NCI-H345 treated with DMSO at 0.1 percent for 48 hours (cell line): ENCODE results near the gene JAG1.
"Not testable (repeated sequence)": the region's sequence is repeated elsewhere in the genome, so short reads cannot be mapped to it uniquely, and the experiment has no call there.

Experiments
- DNase-seq: peaks from one replicate; lab custom pipeline; 2025; ENCODE audit not compliant: unreplicated experiment; lab: John Stamatoyannopoulos, UW

The JAG1 gene

DNA sequence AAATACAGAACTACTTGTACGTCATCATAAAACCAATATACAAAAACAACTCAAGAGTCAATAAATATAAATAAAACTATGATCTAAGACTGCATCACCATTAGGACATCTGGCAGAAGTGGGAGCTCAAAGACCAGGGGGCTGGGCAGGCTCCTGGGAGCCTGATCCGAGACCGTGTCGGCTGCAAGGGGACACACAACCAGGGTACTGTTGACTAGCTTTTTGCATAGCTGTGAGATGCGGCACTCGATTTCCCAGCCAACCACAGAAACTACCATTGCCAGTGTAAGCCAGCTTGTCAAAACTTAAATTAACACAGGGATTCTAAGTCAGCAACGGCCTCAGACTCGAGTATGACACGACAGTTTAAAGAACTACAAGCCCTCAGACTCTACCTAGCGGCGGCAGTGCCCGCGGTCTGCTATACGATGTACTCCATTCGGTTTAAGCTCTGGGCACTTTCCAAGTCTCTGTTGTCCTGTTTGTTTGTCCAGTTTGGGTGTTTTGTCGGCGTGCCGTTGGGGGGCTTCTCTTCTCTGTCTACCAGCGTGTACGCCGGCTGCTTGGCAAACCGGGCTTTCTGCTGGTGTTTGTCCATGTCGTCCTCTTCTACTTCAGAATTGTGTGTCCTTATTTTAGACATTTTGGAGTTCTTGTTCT is 34.6 kb downstream of the JAG1 start:
- no peak for DNase-seq

DNA sequence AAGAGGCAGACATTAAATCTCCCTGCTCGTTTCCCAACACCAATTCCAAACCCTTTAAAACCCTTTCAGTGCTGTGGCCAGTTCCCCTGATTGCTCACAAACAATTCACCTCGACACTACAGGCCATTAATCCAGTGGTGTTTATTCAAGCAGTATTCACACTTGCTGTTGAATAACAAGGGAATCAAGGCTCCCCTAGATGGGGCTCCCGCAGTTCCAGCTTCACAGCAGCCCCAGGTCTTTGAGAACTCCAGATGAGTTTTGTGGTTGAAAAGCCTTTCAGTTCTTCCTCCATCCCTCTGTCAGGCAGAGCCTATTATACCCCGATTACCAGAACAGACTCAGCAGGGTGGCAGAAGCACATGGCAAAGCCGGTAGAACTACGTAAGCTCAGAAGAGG is 36.2 kb downstream of the JAG1 start:
- no peak for DNase-seq

DNA sequence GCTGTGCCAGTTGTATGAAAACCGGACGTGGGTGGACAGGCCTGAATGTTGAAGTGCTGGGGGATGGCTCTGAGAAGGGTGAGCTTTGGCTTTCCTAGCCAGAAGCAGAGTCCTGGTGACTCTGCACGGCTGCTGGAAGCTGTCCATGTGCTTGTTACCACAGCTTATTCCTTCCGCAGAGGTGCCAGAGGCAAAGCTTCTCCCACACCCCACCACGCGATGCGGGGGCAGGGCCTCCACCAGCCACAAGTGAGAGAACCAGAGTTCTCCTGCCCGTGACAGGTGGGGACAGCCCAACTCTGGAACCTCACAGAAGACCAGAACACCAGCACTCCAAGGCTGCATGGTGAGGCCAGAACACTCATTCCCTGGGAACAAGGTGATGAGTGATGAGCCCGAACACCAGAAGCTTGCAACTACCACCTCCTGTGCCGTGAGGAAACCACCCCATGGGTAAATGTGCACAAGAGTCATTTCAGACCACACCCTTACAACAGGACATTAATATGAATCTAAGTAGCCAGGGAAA is 36.7 kb downstream of the JAG1 start:
- DNase-seq = no peak

DNA sequence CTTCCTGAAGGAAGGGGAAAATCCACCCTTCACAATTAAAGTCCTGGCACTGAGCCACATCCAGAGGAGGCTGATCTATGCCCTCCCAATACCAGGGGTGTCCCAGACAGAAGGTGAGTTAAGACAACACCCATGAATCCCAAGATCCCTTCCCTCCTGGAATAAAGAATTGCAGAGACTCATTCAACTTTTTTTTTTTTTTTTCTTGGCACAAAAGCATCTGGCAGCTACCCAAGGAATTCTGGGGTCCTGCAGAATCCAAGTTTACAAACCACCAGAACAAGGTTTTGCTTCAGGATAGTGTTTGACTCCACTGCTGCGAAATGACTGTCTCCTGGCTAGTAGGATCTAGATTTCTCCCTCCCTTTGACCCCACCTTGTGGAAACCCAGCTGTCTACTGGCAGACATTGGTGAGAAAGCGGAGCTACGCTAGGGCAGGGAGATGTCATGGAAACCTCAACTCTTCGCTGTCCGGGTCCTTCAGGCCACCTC is 37.4 kb downstream of the JAG1 start:
- no peak for DNase-seq

DNA sequence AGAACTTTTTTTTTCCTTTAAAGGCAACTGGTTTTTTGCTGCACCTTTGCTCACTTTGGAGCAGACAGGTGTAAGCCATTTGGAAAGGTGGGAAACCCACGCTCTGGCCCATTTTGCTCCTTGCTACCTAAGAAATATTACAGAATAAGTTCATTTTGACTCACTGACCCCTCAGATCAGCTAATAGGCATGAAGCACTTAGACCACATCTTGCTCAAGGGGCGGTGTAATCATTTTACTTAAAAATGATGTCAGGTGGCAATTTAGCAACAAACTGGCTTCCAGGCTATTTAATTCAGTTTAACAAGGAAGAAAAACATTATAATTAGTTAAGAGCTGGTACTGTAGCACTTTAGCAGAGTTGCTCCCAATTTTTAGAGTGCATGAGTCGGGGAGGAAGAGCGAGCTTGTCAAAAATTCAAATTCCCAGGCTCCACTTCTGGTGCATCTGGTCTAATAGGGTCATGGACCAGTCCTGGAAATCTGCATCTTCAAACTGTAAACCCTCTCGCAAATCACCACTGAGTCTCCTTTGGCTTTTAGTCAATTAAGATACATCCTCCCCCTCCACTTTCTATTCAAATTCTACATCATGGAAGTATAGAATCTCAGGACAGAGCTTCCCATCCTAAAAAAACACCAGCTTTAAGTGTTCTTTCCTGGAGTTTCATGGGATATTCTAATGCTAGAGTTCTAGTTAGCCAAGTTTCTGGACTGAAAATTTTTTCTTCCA is 38.2 kb downstream of the JAG1 start:
- no peak for DNase-seq

DNA sequence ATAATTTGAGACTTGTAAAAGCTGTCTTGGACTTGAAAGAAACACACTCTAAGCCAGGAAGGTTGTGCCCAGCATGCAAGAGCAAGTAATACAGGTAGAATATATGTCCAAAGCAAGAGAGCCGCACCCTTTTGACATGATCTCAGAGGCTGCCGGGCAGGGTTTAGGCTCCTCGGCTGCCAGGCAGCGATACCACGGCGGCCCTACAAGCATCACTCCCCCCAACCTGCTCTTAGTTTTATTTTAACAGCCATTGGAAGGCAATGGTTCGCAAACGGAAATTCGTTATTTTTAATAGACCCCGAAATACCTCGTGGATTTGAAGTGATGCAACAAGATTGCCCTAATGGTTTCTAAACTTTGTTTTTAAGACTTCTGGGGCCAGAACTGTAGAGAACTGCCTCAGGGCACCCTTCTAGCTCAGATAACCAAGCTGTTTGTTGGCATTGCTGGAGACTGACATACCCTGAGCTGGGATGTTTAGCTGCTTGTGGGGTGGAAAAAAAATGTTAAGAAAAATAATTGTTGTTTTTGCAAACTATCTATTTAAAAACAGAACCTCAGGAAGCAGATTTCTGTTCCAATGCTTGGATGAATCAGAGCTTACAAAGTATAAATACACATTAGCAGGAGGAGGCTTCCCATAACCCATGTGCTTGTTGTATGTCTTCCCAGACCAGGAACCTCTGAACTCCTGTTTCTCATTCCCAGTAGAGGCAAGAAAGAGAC is 39.0 kb downstream of the JAG1 start:
- no peak for DNase-seq

DNA sequence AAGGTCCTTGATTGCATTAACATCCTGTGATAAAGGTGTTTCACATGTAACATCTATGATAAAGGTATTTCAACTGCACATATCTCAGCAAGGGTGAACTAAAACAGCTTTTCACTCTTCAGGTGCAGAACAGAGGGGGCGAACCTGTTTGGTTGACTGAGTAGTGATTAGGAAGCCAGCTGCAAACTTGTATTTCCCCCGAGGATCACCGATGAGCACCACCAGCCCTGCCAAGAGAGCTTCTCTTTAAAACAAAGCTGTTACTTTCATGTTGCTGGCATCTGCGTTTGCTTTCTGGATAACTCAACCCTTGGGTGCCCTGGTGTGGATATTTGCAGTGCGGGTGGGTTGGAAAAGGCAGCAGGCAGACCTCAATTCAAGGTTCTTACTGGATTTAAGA is 39.6 kb downstream of the JAG1 start:
- DNase-seq = no peak

DNA sequence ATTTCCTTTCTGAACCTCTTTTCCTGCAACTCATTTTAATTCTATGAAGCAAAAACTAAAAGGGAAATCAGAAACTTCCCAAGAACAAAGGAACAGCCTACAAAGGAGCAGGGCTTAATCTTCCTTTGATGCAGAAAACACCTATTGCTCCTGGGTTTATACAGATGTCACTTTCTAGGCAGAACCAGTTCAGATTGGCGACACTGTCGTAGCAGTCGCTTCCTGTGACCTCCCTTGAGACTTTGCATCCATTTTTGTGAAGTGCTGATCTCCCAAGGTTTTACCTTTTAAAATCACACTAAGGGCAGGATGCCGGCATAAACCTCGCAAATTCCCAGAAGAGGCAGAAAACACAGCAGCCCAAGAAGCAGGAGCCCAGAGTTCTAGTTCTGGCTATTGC is 40.1 kb downstream of the JAG1 start:
- DNase-seq = no peak

DNA sequence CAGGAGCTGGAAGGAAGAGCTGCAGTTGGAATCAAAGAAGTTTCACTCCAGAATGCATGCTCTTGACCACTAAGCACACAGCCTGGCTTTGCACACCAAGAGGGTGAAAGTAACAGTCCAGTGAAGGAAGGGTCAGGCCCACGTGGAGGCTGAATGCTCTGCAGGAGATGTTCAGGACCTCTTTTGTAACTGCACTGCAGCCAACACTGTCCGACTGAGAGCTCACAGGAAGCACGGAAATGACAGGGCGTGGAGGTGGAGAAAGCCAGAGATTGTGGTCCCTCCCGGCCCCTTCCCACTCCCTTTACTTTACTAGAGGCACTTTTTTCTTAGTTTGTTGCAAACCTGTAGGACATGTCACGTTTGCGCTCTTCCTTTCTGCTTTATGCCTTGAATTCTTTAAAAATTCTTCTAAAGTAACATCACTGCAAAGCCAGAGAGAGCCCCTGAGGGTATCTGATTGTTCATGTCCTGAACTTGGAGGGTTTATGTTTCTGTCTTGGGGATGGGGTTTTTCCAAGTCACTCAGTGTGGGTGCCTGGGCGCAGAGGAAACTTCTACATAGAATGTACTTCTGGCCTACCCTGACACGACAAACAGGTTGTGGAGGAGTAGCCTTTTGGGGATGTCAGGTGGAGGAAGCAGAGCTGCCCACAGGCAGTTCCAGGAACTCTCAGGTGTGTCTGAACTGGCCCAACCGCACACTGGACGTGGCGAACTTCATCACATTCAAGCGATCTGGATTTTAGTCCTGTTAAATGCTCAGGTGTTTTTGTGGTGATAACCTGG is 40.9 kb downstream of the JAG1 start:
- DNase-seq = no peak

DNA sequence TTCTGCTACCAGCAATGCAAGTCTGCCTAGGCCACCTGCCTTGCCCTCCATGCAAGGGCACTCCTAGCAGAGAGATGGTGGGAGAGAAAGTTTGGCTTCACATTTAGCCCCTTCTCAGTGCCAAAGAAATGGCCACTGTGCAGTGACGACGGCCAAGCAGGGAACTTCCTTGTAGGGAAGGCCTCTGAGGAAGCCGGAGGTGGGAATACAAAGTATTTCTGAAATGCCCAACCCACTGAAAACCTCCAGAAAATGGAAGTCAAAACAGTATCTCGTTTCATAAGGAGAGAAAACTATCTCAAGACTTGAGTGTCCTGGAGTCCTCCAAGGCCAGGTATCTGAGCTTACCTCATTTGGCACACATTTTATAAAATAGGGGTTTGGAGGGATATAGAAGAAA is 42.7 kb downstream of the JAG1 start:
- no peak for DNase-seq

DNA sequence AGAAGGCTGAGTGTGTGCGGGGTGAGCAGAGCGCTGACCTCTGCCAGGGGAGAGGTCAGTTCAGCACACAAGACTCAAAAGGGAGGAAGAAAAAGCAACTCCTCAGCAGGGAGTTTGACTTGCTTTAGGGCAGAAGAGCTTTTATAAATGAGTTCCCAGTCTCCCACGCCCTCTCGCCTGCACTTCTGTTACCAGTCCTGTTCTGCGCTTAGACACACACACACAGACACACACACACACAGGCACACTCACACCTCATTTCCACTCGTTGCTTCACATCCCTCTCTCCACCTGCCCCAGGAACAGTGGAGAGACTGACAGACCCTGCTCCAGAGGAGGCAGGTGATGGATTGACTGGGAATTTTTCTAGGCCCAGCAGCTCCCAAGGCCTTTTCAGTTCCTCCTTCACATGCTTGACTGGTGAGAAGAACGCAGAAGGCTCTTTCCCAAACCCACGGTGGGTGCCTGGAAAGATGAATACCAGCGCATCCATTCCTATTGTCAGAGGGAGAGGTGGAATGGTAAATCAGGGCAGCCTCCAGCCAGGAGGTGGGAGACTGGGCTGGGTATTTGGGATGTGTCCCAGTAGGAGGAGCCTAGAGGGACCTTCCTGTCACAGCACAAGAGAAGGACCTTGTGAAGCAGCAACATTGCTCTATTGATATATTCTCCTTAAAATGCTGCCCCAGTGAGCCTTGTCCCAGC is 43.7 kb downstream of the JAG1 start:
- no peak for DNase-seq

DNA sequence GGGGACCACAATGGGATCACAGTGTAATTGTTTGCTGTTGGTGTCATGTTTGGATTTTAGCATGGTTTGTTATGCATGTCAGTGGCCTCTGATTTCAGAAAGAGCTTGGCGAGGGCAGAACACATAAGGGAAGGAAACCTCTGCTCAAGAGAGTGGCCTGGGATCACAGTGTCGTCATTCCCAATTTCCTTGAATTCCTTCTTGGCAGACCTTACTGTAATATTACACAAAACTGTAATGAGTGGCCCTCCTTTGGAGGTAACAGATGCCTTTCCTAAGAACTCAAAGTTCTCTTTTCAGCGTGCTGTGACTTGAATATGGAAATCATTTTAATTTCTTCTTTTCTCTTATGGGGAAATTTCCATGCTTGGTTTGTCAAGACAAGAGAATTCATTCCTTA is 46.9 kb downstream of the JAG1 start:
- DNase-seq = no peak

DNA sequence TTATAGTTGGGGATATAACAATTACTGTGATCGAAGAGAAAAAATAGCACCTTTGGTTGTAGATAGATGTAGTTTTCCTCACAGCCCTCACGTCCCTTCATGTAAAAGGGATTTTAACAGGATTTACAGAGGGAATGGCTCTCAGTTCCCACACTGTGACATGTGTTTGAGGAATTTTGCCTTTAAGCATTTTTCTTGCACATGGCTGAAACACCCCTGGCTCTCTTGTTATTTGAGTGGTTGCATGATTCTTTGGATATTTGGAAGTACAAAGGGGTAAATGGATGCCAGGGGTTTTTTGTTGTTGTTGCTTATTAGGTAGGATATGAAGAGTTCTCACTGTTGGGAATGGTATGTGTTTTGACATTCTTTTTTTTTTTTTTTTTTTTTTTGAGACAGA is 48.2 kb downstream of the JAG1 start:
- no peak for DNase-seq

DNA sequence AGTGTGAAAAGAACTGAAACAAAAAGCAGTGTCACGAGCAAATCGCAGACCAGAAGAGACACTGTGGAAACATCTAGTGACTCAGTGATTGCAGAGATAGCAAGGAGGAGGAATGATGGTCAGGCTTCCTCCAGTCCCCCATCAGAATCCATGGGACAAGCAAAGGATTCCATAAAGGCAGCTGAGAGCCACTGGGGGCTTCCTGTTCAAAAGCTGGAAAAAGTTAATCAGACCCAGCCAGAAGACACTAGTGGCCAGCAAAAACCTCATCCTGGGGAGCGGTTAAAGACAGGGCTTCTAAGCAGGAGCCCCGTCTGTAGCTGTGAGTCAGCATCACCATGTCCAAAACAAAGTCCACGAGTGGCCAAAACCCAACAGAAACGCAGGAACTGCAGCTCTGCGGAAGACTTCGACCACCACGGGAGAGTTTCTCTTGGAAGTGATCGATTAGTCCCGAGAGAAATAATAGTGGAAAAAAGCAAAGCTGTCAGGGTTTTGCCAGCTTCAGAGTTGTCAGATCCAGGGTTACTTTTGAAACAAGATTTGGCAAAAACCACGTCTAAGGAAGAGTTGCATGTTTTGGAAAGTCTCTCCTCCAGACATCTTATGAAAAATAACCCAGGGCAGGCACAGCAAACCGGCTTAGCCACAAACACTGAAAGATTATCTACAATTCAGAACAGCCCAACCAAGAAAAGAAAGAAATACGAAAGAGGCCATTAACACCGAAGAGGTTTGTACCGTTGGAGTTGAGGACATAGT is 51.0 kb downstream of the JAG1 start:
- no peak for DNase-seq

DNA sequence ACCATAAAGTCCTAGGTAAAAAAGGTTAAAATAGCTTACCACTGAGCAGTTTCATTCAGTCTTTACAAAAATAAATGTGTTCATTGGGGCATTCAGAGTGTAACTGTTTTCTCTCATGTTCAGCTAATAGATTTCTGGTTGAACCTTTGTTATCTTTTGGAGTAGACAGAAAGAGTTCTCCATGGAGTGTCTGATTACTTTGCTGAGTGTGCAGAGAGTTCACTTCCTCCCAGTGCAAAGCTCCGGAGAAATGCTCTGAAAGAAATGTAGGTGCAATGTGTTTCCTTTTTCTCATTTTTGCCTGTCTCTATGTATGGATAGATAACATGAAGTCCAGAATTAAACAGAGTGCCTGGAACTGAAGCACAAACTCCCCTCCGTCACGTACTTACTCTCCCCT is 52.6 kb downstream of the JAG1 start:
- no peak for DNase-seq

DNA sequence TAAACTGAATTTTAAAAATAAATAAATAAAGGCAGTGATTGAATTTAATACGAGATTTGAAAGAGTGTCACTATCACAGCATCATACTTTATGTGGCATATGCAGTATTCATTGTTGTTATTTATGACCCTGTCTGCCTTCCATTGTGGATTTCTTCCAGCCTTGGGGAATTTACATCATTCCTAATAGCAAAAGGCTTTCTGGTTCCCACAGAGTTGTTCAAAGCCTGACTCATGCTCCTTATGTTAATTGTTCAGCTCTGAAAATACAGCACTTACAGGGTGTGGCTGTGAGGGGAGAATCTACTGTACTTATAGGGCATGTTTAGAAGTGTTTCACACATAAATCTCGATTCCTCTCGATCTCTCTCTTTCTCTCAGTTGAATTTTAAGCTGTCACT is 54.4 kb downstream of the JAG1 start:
- no peak for DNase-seq

DNA sequence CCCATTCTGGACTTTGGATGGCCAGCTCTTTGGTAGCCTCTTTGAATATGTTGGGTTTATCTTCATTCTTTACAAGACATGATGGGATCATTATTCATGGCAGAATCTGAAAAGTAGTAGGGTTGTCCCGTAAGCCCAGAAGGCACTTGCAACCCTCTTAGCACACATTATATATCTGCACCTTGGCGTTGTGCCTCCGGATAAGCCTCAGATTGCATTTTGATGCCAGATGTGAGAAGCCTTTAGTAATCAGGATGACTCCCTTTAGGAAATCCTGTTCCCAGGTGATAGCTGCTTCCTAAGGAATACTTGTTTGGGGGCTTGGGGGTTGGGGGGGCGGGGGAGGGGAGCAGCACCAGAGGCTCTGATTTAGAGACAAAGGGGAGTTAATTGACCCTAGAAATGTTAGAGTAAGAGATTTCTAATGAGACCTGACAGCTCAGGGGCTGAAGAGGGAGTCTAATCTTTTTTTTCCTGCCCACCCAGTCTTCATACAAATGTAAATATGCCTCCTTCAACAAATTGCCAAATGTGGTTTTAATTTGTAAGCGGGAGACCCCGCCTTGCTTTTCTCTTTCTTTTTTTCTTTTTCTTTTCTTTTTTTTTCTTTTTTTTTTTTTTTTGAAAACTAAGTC is 55.1 kb downstream of the JAG1 start:
- DNase-seq = no peak

DNA sequence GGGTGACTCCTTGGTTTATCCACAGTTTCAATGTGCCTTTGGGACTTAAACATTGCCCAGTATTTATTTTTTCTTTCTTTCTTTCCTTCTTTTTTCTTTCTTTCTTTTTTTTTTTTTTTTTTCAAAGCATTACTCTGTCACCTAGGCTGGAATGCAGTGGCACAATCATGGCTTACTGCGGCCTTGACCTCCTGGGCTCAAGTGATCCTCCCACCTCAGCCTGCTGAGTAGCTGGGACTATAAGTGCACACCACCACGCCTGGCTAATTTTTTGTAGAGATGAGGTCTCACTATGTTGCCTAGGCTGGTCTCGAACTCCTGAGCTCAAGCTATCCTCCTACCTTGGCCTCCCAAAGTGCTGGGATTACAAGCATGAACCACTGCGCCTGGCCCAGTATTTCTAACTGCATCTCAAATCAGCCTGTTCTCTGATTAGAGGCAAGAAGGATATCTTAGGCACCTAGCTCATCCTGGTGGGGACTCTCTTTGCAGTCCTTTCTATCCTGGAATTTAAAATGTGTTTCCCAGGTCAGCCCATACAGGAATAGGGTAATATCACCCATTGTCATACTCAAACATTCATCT is 56.2 kb downstream of the JAG1 start:
- not testable (repeated sequence) for DNase-seq

DNA sequence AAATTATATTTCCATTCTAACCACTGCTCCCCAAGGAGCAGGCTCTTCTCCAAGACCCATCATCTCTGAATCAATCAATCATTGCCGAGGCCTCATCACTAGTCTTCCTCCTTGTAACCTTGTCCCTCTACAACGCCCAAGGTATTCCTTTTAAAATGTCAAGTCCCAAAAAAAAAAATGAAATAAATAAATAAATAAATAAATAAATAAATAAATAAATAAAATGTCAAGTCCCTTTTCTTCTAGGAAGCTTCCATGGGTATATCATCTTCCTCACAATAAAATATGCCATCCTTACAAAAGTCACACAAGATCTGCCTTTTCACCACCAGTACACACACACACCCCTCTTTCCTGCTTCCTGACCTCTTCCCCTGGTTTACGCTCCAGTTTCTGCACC is 57.6 kb downstream of the JAG1 start:
- DNase-seq = no peak
